H9 (cell line): ENCODE results near the gene LRRFIP1. TPM values are rescaled to one million over a fixed set of nuclear protein-coding genes. Genes with fewer than 3 reads are reported as not detected.

Source experiments
- DNase-seq: peaks from one replicate; pipeline ENCODE4 v3.0.0-alpha.2; 2017
- H2AFZ ChIP-seq: one replicate; pipeline ENCODE4 v1.6.1; 2013; ENCODE audit warnings: mild to moderate bottlenecking, low read length, control low read depth, moderate library complexity
- H2AK5ac ChIP-seq: 2 replicates; pipeline ENCODE4 v1.6.1; 2013; ENCODE audit warnings: low read length, control low read depth, mixed read lengths; ENCODE audit not compliant: insufficient read length
- H2BK120ac ChIP-seq: one replicate; pipeline ENCODE4 v1.6.1; 2013; ENCODE audit warnings: low read depth, mild to moderate bottlenecking, low read length, control low read depth, inconsistent platforms; ENCODE audit not compliant: poor library complexity, severe bottlenecking
- H2BK12ac ChIP-seq: 2 replicates; pipeline ENCODE4 v1.6.1; 2013; ENCODE audit warnings: low read length, control low read depth, mixed read lengths, low read depth; ENCODE audit not compliant: insufficient read length
- H2BK15ac ChIP-seq: 2 replicates; pipeline ENCODE4 v1.6.1; 2013; ENCODE audit warnings: low read depth, low read length, control low read depth
- H2BK20ac ChIP-seq: one replicate; pipeline ENCODE4 v1.6.1; 2013; ENCODE audit warnings: low read depth, mild to moderate bottlenecking, low read length, control low read depth, inconsistent platforms; ENCODE audit not compliant: poor library complexity, severe bottlenecking
- H2BK5ac ChIP-seq: 2 replicates; pipeline ENCODE4 v1.6.1; 2013; ENCODE audit warnings: low read length, control low read depth, mixed read lengths; ENCODE audit not compliant: insufficient read length
- H3K14ac ChIP-seq: 2 replicates; pipeline ENCODE4 v1.6.1; 2013; ENCODE audit warnings: low read length, control low read depth; ENCODE audit not compliant: insufficient read depth
- H3K18ac ChIP-seq: 2 replicates; pipeline ENCODE4 v1.6.1; 2013; ENCODE audit warnings: low read depth, mild to moderate bottlenecking, mixed read lengths, low read length, control low read depth; ENCODE audit not compliant: insufficient read length
- H3K23ac ChIP-seq: 2 replicates; pipeline ENCODE4 v1.6.1; 2013; ENCODE audit warnings: low read length, control low read depth, mixed read lengths, low read depth; ENCODE audit not compliant: insufficient read length
- H3K23me2 ChIP-seq: 2 replicates; pipeline ENCODE4 v1.6.1; 2013; ENCODE audit warnings: low read depth, mild to moderate bottlenecking, mixed read lengths, low read length, control low read depth; ENCODE audit not compliant: insufficient read length, poor library complexity, severe bottlenecking
- H3K27ac ChIP-seq: 2 replicates; pipeline ENCODE4 v1.5.1; 2013; ENCODE audit warnings: low read length, control low read depth, mixed read lengths, low read depth; ENCODE audit not compliant: insufficient read length
- H3K27me3 ChIP-seq: 2 replicates; pipeline ENCODE4 v1.6.1; 2013; ENCODE audit warnings: low read length, control low read depth, inconsistent platforms; ENCODE audit not compliant: insufficient read depth
- H3K4ac ChIP-seq: 2 replicates; pipeline ENCODE4 v1.6.1; 2013; ENCODE audit warnings: low read depth, mild to moderate bottlenecking, control low read depth, inconsistent platforms, low read length, moderate library complexity
- H3K4me1 ChIP-seq: 2 replicates; pipeline ENCODE4 v1.6.1; 2013; ENCODE audit warnings: low read length, control low read depth, inconsistent platforms; ENCODE audit not compliant: insufficient read depth
- H3K4me2 ChIP-seq: 2 replicates; pipeline ENCODE4 v1.6.1; 2013; ENCODE audit warnings: low read length, control low read depth, mixed read lengths; ENCODE audit not compliant: insufficient read length, insufficient read depth
- H3K56ac ChIP-seq: 2 replicates; pipeline ENCODE4 v1.6.1; 2013; ENCODE audit warnings: low read depth, mild to moderate bottlenecking, mixed read lengths, low read length, control low read depth; ENCODE audit not compliant: insufficient read length
- H3K79me1 ChIP-seq: 2 replicates; pipeline ENCODE4 v1.6.1; 2013; ENCODE audit warnings: low read depth, mild to moderate bottlenecking, moderate library complexity, low read length, control low read depth, inconsistent platforms; ENCODE audit not compliant: insufficient read depth, poor library complexity, severe bottlenecking
- H3K79me2 ChIP-seq: 2 replicates; pipeline ENCODE4 v1.6.1; 2013; ENCODE audit warnings: low read length, control low read depth, inconsistent platforms; ENCODE audit not compliant: insufficient read depth
- H3K9ac ChIP-seq: 2 replicates; pipeline ENCODE4 v1.6.1; 2013; ENCODE audit warnings: low read length, control low read depth, mixed read lengths; ENCODE audit not compliant: insufficient read length; ENCODE audit errors: extremely low read depth
- H3K9me3 ChIP-seq: one replicate; pipeline ENCODE4 v1.6.1; 2013; ENCODE audit warnings: low read depth, low read length, inconsistent platforms; ENCODE audit not compliant: control insufficient read depth
- H3T11ph ChIP-seq: one replicate; pipeline ENCODE4 v1.6.1; 2013; ENCODE audit warnings: mild to moderate bottlenecking, low read length, control low read depth, inconsistent platforms
- H4K20me1 ChIP-seq: one replicate; pipeline ENCODE4 v1.6.1; 2013; ENCODE audit not compliant: control insufficient read depth, insufficient read length, insufficient read depth
- H4K5ac ChIP-seq: 2 replicates; pipeline ENCODE4 v1.6.1; 2013; ENCODE audit warnings: low read depth, mild to moderate bottlenecking, mixed read lengths, low read length, control low read depth; ENCODE audit not compliant: insufficient read length
- H4K8ac ChIP-seq: replicated peaks from 2 replicates; pipeline ENCODE4 v1.6.1; 2013; ENCODE audit warnings: low read length, control low read depth, mixed read lengths, low read depth; ENCODE audit not compliant: insufficient read length
- H4K91ac ChIP-seq: 2 replicates; pipeline ENCODE4 v1.6.1; 2013; ENCODE audit warnings: low read depth, mild to moderate bottlenecking, moderate library complexity, mixed read lengths, low read length, control low read depth; ENCODE audit not compliant: insufficient read length
- H3K27ac Mint-ChIP-seq, 3 experiments: 2 replicates in 2 of 3; 3 replicates in 1 of 3; pipeline ENCODE4 v1.8.0; 2020 to 2021; ENCODE audit warnings: mixed read lengths in 3 of 3, mild to moderate bottlenecking in 1 of 3, moderate library complexity in 1 of 3
- H3K27me3 Mint-ChIP-seq: 2 replicates; pipeline ENCODE4 v1.8.0; 2021; ENCODE audit warnings: low read depth, mild to moderate bottlenecking, moderate library complexity, mixed read lengths
- H3K36me3 Mint-ChIP-seq, 3 experiments: 2 replicates in 2 of 3; 3 replicates in 1 of 3; pipeline ENCODE4 v1.8.0; 2020 to 2021; ENCODE audit warnings: low read depth in 3 of 3, mixed read lengths in 3 of 3; ENCODE audit not compliant: insufficient read depth in 1 of 3
- H3K4me1 Mint-ChIP-seq, 2 experiments: 2 replicates each; pipeline ENCODE4 v1.8.0; 2020; ENCODE audit warnings: mixed read lengths in 2 of 2
- H3K4me3 Mint-ChIP-seq, 2 experiments: 2 replicates in 1 of 2; 3 replicates in 1 of 2; pipeline ENCODE4 v1.8.0; 2020 to 2021; ENCODE audit warnings: mild to moderate bottlenecking in 2 of 2, mixed read lengths in 2 of 2, moderate library complexity in 1 of 2
- H3K9me3 Mint-ChIP-seq, 2 experiments: 2 replicates in 1 of 2; 3 replicates in 1 of 2; pipeline ENCODE4 v1.8.0; 2020; ENCODE audit warnings: mild to moderate bottlenecking in 2 of 2, mixed read lengths in 2 of 2, moderate library complexity in 1 of 2
- CTCF ChIP-seq: fragments of 200-600 bp; sonication (generic); conservative IDR thresholded peaks from 3 replicates; pipeline ENCODE4 v1.8.0; 2021; ENCODE audit warnings: antibody characterized with exemption, mild to moderate bottlenecking
- WGBS: extraction: QIAGEN DNeasy Blood & Tissue Kit; methylation state at CpG from one replicate; pipeline ENCODE4 v1.1.7; 2013; ENCODE audit warnings: missing lambda C conversion rate, low lambda C conversion rate, mixed read lengths; ENCODE audit not compliant: insufficient read length; ENCODE audit errors: extremely low coverage; 5-methylcytosine and 5-hydroxymethylcytosine counted together
- total RNA-seq: library from RNA; stranded (reverse); gene quantifications from 2 replicates; pipeline ENCODE4 v1.2.1, GENCODE V29; 2021

Gene LRRFIP1
- total RNA-seq, 1 experiment from 2014 or later, result 38.5 TPM

DNA sequence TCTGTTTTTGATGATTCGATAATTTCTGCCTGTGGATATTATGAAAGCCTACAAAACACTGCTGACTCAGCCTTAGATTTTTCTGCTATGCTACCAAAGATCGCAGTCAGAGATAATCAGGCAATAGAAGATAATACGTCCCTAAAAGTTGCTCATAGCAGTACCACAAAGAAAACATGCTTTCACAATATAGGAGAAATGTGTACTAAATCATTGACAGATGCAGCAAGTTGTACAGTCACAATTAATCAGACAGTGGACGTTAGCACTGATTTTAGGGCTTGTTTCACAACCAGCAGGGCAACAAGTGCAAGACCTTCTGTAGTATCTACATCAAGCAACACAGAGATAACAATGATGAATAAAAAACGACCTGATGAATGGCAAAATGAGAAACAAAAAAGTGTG is 190.7 kb downstream of the LRRFIP1 start:
- H3K9ac ChIP-seq, result no peak overlapping the region
- H3K79me2 ChIP-seq, result no peaks in the 10 kb centered on the region
- no peak overlapping the region for H3K4me2 ChIP-seq
- no peak overlapping the region for H2AK5ac ChIP-seq
- H2BK20ac ChIP-seq, result no peak overlapping the region
- H2AFZ ChIP-seq, result no peak overlapping the region
- H2BK12ac ChIP-seq, result no peak overlapping the region
- no peak overlapping the region for H2BK120ac ChIP-seq
- H3K4me1 ChIP-seq, result no peaks in the 10 kb centered on the region
- H4K8ac ChIP-seq, result no peak overlapping the region
- no peak overlapping the region for H2BK15ac ChIP-seq
- no peak overlapping the region for H3K14ac ChIP-seq
- H3K56ac ChIP-seq, result no peak overlapping the region
- H3K27me3 Mint-ChIP-seq, result peaks cover 12% of the 10 kb centered on the region; the same call in 1 of the 2 replicates
- H3K4me1 Mint-ChIP-seq, result no peaks in the 10 kb centered on the region
- H3K27me3 ChIP-seq, result no peaks in the 10 kb centered on the region
- H2BK5ac ChIP-seq, result no peak overlapping the region
- no peak overlapping the region for H3K23ac ChIP-seq
- DNase-seq, result no peak
- TF ChIP-seq CTCF, result no peak
- no peak overlapping the region for H4K5ac ChIP-seq
- no peak overlapping the region for H3T11ph ChIP-seq
- H3K36me3 Mint-ChIP-seq, result no peaks in the 10 kb centered on the region
- H3K9me3 Mint-ChIP-seq, result no peaks in the 10 kb centered on the region
- no peaks in the 10 kb centered on the region for H3K79me1 ChIP-seq
- no peak overlapping the region for H3K27ac Mint-ChIP-seq
- no peak overlapping the region for H3K27ac ChIP-seq
- H3K23me2 ChIP-seq, result no peaks in the 10 kb centered on the region
- no peak overlapping the region for H4K91ac ChIP-seq
- H3K9me3 ChIP-seq, result no peaks in the 10 kb centered on the region
- H3K18ac ChIP-seq, result no peak overlapping the region
- H3K4ac ChIP-seq, result no peak overlapping the region
- WGBS, result no CpG with 5 or more reads among the region's 5 CpGs
- H3K4me3 Mint-ChIP-seq, result no peak overlapping the region
- H4K20me1 ChIP-seq, result no peaks in the 10 kb centered on the region
